NCI-H510A treated with DMSO at 0.1 percent for 48 hours (cell line): ENCODE measurements around the gene SPHK2.

ENCODE experiments used
- DNase-seq: peaks from one replicate; lab custom pipeline; 2025; lab: John Stamatoyannopoulos, UW

SPHK2 gene

DNA sequence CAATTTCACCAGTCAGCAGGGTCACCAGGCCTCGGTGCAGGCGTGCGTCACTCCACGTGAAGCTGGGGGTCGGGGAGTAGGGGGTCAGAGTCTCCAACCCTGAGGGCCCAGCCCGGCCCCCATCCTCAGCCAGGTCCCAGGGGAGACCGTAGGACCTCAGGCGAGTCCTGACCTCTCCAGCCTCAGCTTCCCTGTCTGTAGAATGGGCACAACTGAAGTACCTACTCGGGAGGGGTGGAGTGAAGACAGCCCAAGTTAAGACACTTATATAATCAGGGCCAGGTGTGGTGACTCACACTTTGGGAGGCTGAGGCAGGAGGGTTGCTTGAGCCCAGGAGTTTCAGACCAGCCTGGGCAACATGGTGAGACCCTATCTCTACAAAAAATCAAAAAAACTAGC lies 15.5 kb upstream of the SPHK2 start:
- DNase-seq, result no peak

GRCh38 chr19:48606463-48607358 lies 12.6 kb upstream of the SPHK2 start, which contains the start of gene SPACA4:
Gene SPACA4 (plus strand): TSS chr19:48606742. CDS start chr19:48606979, 237 bp downstream.
- DNase-seq, result no peak

GRCh38 chr19:48607359-48607755 lies 11.9 kb upstream of the SPHK2 start:
- DNase-seq, result no peak

- peak; percentile 53 for DNase-seq
These were observed 10.5 kb upstream of the SPHK2 start for GRCh38 chr19:48608798-48609263.

DNA sequence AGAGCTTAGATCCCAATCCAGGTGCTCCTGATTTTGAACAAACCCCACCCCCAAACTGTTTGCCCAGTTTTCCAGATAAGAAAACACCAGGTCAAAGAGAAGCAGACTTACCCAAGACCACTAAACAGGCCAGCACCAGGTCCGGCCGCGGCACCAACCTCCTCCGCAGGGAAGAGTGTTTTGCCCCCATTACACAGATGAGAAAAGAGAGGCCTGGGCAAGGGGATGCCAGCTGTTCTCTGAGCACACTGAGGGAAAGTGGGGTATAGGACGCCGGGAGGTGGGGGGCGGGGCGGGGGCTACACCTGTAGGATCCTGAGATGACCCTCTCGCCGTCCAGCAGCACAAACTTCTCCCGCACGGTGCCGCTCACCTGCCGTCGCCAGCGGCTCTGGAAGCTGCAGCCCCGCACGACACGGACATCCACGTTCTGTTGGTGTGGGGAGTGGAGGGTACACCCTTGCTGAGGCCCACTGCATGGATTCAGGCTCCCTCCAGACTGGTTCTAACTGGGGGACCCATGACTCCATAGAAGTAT lies 9.7 kb upstream of the SPHK2 start:
- DNase-seq, result no peak

GRCh38 chr19:48611872-48612271 lies 7.4 kb upstream of the SPHK2 start:
- DNase-seq, result no peak

DNA sequence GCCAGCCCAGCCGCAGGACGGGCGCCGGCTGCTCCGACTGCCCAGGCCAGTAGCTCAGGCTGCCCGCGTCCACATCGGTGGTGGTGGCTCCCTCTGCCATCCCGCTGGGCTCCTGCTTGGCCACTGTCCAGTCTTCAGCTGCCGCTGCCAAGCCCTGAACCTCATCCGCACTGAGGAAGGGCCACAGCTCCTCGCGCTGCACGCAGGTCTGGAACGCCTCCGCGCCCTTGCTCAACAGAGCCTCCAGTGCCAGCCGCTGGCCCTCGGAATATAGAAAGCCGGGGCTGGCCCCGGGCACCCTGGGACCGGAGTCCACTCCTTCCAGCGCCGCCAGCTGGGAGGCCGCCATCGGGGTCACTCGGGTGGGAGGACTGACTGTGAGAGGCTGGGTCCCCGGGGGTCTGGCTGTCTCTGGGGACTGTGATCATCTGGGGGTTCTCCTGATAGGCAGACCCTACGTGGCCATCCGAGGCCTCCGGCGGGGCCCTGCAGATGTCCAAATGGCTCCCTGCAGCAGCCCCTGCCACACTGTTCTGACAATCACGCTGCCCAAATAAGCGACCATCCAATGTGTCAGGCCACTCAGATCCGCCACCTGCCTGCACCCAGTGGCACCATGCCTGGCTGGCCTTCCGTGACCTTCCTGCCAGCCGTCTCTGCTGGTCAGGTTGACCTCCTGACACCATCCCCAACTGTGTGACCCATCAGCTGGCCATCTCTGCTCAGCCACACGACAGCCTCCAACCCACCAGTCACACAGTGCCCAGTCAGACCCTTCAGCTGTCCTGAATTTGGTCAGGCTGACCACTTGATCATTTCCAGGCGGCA lies 6.1 kb upstream of the SPHK2 start:
- no peak for DNase-seq

DNA sequence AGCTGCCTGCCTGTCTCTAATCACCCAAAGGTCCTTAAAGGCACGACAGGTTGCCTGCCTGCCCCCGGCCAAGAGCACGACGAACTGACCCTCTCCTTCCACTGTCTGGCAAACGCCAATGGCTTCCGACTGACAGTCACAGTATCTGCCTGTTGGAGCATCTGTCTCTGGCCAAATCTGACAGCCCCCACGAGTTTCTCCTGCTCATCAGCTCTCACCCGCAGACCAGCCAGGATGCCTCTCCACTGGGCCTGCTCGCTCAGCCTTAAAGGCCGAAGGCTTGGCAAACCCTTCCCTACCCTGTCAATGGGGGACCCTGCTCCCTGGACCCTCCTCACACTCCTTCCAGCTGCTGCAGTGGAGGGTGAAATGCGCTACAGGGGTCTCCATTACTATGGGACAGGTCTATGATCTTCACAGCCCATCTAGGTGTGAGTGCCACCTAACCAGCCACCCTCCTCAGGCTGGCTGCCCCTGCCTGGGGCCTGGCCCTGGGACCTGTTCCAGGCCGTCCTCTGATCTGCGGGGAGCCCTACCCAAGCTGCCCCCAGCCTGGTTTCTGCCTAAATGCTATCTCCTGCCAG lies 5.4 kb upstream of the SPHK2 start:
- DNase-seq, result no peak

- peak; percentile 76 for DNase-seq
These were observed 4.7 kb upstream of the SPHK2 start, which contains the start of gene FAM83E for GRCh38 chr19:48614436-48615230. Gene FAM83E (minus strand): TSS chr19:48615076. CDS start chr19:48613372, 1,704 bp downstream.

DNA sequence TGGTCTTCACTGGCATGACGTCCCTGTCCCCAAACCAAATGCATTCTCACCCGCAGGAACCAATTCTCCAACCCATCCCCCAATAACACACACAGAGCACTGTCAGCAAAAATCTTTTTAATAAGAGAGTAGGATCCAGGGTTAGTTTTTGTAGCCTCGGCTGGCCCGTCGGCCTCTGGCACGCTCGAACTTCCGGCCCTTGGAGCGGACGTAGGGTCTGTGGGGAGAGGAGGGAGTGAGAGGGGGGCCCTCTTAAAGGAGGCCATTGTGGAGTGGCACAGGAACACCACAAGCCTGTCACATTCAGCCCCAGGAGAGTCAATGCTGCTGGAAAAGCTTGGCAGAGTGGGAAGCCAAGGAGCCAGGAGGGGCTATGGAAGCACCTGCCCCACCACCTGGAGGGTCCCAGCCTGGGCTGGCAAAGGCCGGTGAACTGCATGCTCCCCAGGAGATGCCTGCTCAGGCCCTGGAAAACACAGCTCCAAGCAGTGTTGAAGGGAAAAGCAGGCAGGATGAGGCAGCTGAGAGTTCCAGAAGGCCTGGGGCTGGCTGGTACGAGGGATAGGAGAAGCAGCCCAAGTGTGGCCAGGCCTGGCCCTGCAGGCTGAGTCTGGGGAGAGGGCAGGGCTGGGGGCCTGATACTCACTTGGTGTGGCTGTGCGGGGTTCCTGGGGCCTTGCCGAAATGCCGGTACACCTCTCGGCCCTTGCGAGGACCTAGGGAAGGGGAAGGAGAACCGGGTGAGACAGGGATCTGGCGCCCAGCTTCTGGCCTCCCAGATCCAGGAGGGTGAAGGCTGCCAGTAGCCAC lies 3.9 kb upstream of the SPHK2 start:
- DNase-seq, result no peak

- no peak for DNase-seq
These were observed 3.3 kb upstream of the SPHK2 start for GRCh38 chr19:48616041-48616436.

- no peak for DNase-seq
These were observed 2.7 kb upstream of the SPHK2 start for GRCh38 chr19:48616491-48617056.

DNA sequence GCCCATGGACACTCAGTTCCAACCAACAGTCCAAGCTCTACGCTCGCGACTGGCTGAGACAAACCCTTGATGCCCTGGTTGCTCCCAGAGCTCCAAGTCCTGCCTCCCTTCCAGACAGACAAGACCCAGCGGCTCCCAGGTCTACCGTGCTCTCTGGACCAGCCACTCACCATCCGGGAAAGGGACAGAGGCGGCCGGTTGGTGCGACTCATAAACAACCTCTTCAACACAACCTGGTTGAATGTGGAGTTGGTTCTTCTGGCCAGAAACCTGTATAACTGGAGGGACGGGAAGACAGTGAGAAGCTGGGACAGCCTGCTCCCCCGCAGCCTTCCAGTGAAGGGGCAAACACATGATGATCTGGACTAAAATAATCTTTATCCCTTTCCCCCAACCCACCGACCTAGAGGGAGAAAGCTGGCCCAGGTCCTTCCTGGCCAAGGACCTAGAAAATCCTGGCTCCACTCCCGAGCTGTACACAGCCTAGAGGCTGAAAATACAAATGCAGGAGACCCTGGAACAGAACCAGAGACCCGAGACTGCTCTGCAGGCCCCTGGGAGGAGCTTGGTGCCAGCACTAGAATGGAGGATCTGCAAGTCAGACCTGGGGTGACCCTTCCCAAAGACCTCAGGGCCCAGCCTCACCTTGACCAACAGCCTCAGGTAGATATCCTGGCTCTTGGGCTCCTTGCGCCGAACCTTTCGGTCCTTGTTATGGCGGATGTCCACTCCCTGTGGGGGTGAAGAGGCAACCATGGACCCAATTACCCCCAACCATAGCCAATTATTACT lies 2.0 kb upstream of the SPHK2 start:
- DNase-seq, result no peak

DNA sequence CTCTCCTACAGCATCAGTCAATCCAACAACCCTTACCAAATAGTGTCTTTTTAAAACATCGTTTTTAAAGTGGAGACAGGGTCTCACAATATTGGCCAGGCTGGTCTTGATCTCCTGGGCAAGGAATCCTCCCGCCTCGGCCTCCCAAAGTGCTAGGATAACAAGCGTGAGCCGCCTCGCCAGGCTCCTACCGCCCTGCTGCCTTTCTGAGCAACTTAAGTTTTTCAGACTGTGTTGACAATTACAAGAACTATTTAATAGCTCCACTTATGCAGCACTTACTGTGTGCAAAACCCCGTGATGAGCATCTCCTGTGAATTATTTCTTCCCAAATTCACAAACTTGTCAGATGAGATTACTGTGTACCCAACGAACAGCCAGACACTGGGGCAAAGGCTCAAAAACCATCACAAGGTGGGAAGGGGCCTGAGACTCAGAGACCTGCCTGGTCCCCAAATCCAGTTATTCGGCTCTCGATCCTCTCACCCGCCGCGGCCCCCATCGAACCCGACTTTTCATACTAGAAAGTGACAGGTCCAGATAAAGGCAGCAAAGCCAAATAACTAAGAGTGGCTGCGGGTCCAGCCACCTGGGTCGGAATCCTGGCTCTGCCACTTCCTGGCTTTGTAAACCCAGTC lies 909 bp upstream of the SPHK2 start:
- no peak for DNase-seq

- DNase-seq, result no peak
These were observed 633 bp downstream of the SPHK2 start for GRCh38 chr19:48619692-48620585.

DNA sequence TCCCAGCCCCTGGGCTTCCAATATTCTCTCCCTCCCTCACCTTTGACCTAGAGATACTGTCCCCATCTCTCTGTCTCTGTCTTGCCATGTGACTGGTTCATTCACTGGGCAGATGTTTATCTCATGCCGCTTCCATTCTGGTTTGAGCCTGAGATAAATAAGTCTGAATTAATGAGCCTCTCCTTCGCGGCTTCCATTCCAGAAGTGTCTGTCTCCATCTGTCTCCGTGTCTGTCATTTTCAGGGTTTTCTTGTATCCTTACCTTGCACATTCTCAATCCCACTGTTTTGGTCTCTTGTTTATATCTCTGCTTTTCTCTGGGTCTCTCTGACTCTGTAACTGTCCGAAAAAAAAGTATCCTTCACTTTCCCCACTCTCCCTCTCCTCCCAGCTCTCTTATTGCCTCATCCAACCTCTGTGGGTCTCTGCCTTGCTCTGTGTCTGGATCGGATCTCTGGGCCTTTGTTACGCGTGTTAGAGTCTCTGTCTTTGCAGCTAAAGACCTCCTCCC lies 4.3 kb downstream of the SPHK2 start:
- DNase-seq, result no peak

- peak; percentile 98 for DNase-seq
These were observed 4.8 kb downstream of the SPHK2 start for GRCh38 chr19:48624067-48624594.
